Stimulated activated naive B cell treated with anti-CD40 and anti-IgM and Interleukin-4, amounts not matched to agents 10 μg/mL and 1 μg/mL and 100 μg/mL, for 72 hours (primary cell): Measurements from ENCODE around the gene KRTAP12-4.
"Not testable (repeated sequence)": the region's sequence is repeated elsewhere in the genome, so short reads cannot be mapped to it uniquely, and the experiment has no call there.

Experiments
- ATAC-seq, 2 donors: fragments of 150-1000 bp; cut with Tn5 transposase; replicated peaks; 2 replicates each; pipeline ENCODE4 v1.10.0; 2021; ENCODE audit warnings: moderate library complexity in 1 of 2
- DNase-seq: peaks from one replicate; pipeline ENCODE4 v3.0.0; 2021
- H3K27ac Mint-ChIP-seq: one replicate; pipeline ENCODE4 v1.8.0; 2022; ENCODE audit warnings: mild to moderate bottlenecking, mixed read lengths
- H3K27me3 Mint-ChIP-seq, 2 donors: one replicate each; pipeline ENCODE4 v1.8.0; 2022; ENCODE audit warnings: mixed read lengths in 2 of 2
- H3K36me3 Mint-ChIP-seq, 2 donors: one replicate each; pipeline ENCODE4 v1.8.0; 2022; ENCODE audit warnings: mixed read lengths in 2 of 2, mild to moderate bottlenecking in 1 of 2
- H3K4me1 Mint-ChIP-seq, 2 donors: one replicate each; pipeline ENCODE4 v1.8.0; 2022; ENCODE audit warnings: mixed read lengths in 2 of 2, mild to moderate bottlenecking in 1 of 2
- H3K4me3 Mint-ChIP-seq, 2 donors: one replicate each; pipeline ENCODE4 v1.8.0; 2022; ENCODE audit warnings: mild to moderate bottlenecking in 2 of 2, mixed read lengths in 2 of 2, moderate library complexity in 1 of 2
- H3K9me3 Mint-ChIP-seq, 2 donors: one replicate each; pipeline ENCODE4 v1.8.0; 2022; ENCODE audit warnings: mixed read lengths in 2 of 2, mild to moderate bottlenecking in 1 of 2

The KRTAP12-4 gene

DNA sequence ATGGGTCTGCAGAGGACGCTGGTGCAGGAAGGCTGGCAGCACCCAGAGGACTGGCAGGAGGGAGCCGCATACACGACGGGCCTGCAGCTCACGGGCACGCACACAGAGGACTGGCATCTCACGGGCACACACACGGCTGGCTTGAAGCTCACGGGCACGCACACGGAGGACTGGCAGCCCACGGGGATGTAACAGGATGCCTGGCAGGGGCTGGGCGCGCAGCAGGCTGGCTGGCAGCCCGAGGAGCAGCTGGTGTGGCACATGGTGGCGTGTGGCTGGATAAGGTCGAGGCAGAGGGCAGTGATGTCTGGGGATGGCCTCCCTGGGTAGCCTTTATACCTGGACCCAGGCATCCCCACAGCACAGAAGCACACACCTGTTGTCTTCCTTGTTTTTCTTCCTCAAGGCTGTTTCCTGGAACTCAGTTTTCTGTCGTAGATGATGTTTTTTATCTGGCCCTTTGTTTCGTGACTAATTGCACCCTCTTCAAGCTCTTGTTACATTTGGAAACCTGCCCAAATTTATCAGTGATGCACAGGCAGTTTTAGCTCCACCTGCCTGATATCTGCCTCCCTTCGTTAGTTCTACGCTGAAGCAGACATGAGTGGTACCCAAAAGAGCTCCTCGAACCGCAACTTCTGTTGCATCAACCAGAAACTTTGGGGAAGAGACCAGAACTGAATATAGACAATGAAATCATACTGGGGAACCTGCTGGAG lies 27.6 kb upstream of the KRTAP12-4 start, which contains the start of gene KRTAP12-1:
KRTAP12-1 (minus strand) TSS at position 303 of the 719 bp plus-strand sequence; CDS start at position 263, 40 bp downstream.
- Mint-ChIP-seq H3K9me3 (no peaks in the 10 kb centered on the region), H3K4me1 (peaks cover 0 to 2% of the 10 kb centered on the region in 2 donors), H3K36me3 (no peaks in the 10 kb centered on the region), H3K4me3 (no peak within 1 kb of the TSS), H3K27me3 (peaks cover 59 to 67% of the 10 kb centered on the region in 2 donors), H3K27ac (no peak within 1 kb of the TSS)
- DNase-seq (no peak), ATAC-seq (no peak)

DNA sequence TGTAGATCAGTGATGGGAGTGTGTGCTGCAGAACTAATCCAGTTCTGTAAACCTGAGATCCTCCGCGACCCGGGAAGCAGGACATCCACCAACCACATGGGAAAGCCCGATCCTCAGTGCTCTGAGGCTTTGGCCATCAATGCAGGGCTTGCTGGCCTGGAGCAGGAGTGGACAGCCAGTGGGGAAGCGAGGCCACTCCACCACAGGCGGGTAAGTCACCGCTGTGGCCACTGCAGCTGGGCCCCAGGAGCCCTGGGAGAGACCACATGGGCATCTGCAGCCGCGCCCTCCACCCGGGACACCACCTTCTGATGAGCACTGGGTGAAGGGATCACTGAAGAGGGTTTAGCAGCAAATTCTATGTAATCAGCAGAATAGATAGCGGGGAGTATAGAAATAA lies 26.7 kb upstream of the KRTAP12-4 start:
- Mint-ChIP-seq H3K27me3 (peaks cover 57 to 64% of the 10 kb centered on the region in 2 donors), H3K27ac (no peak overlapping the region), H3K4me1 (no peaks in the 10 kb centered on the region), H3K9me3 (no peaks in the 10 kb centered on the region), H3K36me3 (no peaks in the 10 kb centered on the region), H3K4me3 (no peak overlapping the region)
- DNase-seq, result no peak
- ATAC-seq, result no peak

DNA sequence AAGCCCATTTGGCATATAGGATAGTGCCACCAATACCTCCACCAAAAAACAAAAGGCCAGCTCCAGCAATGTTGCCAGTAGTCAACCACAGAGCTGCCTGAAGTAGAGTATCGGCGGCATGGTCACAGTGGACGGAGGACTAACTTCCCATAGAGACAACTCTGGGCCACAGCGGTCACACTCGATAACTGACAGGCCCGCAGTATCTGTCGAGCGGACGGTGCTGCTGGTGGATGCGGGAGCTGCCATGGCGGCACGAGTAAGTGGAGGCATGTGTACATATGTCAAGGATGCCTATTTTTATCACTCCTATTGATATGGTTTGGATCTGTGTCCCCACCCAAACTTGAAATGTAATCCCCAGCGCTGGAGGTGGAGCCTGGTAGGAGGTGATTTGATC lies 23.4 kb upstream of the KRTAP12-4 start:
- Mint-ChIP-seq H3K36me3 (no peaks in the 10 kb centered on the region), H3K4me3 (no peak overlapping the region), H3K4me1 (no peaks in the 10 kb centered on the region), H3K9me3 (peaks cover 4 to 9% of the 10 kb centered on the region in 2 donors), H3K27ac (no peak overlapping the region), H3K27me3 (peaks cover 48 to 49% of the 10 kb centered on the region in 2 donors)
- DNase-seq (no peak), ATAC-seq (no peak)

DNA sequence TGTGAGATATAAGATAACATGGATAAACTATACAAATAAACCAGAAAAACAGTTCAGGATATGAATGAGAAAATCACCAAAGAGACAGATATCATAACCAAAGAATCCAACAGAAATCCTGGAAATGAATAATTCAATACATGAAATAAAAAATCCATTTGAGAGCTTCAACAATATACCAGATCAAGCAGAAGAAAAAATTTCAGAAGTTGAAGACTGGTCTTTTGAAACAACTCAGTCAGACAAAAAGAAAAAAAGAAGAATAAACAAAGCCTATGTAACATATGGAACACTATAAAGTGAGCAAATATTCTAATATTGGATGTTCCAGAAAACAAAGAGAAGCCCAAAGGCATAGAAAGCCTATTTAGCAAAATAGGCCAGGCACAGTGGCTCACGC lies 17.5 kb upstream of the KRTAP12-4 start:
- no peak for ATAC-seq
- Mint-ChIP-seq H3K27ac (no peak overlapping the region), H3K4me3 (no peak overlapping the region), H3K4me1 (no peaks in the 10 kb centered on the region), H3K27me3 (peaks cover 23 to 29% of the 10 kb centered on the region in 2 donors), H3K9me3 (peaks cover 14 to 22% of the 10 kb centered on the region in 2 donors), H3K36me3 (peaks cover 0 to 1% of the 10 kb centered on the region in 2 donors)
- no peak for DNase-seq

DNA sequence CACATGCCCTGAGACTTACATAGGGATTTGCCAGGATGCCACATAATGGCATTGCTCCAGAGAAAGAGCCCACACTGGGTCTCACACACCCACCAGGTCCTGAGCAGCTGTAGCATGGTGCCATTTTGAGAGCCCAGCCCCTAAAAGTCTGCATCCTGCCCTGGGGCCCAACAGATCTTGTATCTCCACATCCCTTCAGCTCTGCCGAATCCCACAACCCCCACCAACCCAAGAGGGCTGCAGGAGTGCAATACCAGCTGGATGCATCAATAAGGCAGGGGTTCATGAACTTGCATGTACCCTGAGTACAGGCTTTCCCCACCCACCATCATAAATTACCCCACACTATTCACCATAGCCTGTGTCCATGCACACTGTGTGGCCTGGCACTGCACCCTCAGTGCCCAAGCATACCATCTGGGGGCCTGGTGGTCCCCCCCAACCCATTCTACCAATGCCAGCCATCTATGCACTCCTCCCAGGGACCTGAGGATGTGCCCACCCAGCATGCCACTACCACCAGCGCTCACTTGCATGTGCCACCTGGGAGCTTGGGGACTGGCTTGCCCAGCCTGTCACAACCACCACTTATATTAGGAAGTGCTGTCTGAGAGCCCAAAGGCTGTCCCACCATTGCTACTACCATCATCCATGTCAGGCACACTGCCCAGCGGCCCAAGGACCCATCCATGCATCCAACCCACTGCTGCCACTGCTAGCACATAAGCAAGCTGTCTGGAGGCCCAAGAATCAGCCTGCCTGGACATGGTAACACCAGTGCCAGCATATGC lies 16.4 kb upstream of the KRTAP12-4 start:
- ATAC-seq (no peak), DNase-seq (no peak)
- H3K9me3 Mint-ChIP-seq, result peaks cover 14 to 22% of the 10 kb centered on the region in 2 donors
- H3K4me3 Mint-ChIP-seq, result no peak overlapping the region
- peaks cover 0 to 1% of the 10 kb centered on the region in 2 donors for H3K36me3 Mint-ChIP-seq
- H3K27me3 Mint-ChIP-seq, result peaks cover 27 to 30% of the 10 kb centered on the region in 2 donors
- no peak overlapping the region for H3K27ac Mint-ChIP-seq
- no peaks in the 10 kb centered on the region for H3K4me1 Mint-ChIP-seq

DNA sequence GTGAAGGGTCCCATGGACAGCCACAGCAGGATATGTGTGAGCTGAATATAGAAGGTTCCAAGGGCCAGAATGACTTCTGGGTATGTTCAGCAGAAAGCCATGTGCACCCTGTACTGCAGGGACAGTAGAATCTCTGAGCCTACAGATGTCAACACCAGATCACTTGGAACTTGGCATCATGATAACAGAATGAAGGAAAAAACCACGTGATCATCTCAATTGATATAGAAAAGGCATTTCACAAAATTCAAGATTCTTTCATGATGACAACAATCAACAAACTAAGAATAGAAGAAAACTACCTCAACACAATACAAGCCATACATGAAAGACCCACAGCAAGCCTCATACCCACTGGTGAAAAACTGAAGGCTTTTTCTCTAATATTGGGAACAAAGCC lies 13.2 kb upstream of the KRTAP12-4 start:
- ATAC-seq (no peak), DNase-seq (no peak)
- Mint-ChIP-seq H3K9me3 (peaks cover 10 to 12% of the 10 kb centered on the region in 2 donors), H3K27ac (no peak overlapping the region), H3K4me3 (no peak overlapping the region), H3K27me3 (peaks cover 28 to 36% of the 10 kb centered on the region in 2 donors), H3K36me3 (peaks cover 0 to 1% of the 10 kb centered on the region in 2 donors), H3K4me1 (no peaks in the 10 kb centered on the region)

DNA sequence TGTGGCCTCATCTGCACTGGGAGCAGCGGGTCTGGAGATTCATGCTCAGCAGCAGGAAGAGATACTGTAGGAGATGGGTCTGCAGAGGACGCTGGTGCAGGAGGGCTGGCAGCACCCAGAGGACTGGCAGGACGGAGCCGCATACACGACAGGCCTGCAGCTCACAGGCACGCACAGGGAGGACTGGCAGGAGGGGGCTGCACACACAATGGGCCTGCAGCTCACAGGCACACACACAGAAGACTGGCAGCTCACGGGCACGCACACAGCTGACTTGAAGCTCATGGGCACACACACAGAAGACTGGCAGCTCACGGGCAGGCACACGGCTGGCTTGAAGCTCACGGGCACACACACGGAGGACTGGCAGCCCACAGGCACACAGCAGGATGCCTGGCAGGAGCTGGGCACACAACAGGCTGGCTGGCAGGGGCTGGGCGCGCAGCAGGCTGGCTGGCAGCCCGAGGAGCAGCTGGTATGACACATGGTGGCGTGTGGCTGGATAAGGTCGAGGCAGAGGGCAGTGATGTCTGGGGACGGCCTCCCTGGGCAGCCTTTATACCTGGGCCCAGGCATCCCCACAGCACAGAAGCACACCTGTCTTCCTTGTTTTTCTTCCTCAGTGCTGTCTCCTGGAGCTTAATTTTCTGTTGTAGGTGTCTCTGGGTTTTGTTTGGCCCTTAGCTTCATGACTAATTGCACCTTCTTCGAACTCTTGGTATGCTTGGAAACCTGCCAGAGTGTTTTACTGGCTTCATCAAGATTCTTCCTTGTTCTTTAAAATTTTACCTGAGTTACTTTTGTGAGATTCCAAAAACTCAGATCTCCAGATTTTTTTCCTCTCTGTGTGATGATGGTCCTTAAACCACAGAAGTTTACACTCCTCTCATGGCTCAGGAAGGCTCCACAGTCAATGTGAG lies 12.2 kb upstream of the KRTAP12-4 start, which contains the start of gene KRTAP12-2:
KRTAP12-2 (minus strand) TSS at position 527 of the 920 bp plus-strand sequence; CDS start at position 486, 41 bp downstream.
- H3K27me3 Mint-ChIP-seq, result peaks cover 37 to 41% of the 10 kb centered on the region in 2 donors
- ATAC-seq, result no peak
- H3K36me3 Mint-ChIP-seq, result peaks cover 1 to 3% of the 10 kb centered on the region in 2 donors
- peaks cover 9 to 12% of the 10 kb centered on the region in 2 donors for H3K9me3 Mint-ChIP-seq
- H3K4me3 Mint-ChIP-seq, result no peak within 1 kb of the TSS
- H3K27ac Mint-ChIP-seq, result no peak within 1 kb of the TSS
- H3K4me1 Mint-ChIP-seq, result no peaks in the 10 kb centered on the region
- DNase-seq, result no peak

DNA sequence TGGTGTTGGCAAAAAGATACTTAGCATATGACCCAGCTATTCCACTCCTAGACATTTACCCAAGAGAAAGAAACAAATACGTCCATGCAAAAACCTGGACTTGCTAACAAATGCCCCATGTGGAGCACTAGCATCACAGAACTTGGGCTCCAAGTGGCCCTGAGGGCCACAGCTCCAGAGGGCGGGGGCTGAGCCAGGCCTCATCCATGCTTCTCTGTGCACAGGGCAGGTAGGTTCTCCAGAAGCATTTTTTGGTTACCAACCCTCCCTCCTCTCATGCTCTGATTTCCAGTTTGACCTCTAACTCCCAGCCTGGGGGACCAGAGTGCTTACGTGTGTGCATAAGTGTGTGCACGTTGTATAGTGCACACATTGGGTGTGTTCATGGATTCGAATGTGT lies 10.2 kb upstream of the KRTAP12-4 start:
- ATAC-seq, result no peak
- DNase-seq, result no peak
- H3K4me1 Mint-ChIP-seq, result no peaks in the 10 kb centered on the region
- H3K27ac Mint-ChIP-seq, result no peak overlapping the region
- peaks cover 44 to 49% of the 10 kb centered on the region in 2 donors for H3K27me3 Mint-ChIP-seq
- H3K4me3 Mint-ChIP-seq, result no peak overlapping the region
- H3K36me3 Mint-ChIP-seq, result peaks cover 0 to 3% of the 10 kb centered on the region in 2 donors
- peaks cover 0 to 7% of the 10 kb centered on the region in 2 donors for H3K9me3 Mint-ChIP-seq

DNA sequence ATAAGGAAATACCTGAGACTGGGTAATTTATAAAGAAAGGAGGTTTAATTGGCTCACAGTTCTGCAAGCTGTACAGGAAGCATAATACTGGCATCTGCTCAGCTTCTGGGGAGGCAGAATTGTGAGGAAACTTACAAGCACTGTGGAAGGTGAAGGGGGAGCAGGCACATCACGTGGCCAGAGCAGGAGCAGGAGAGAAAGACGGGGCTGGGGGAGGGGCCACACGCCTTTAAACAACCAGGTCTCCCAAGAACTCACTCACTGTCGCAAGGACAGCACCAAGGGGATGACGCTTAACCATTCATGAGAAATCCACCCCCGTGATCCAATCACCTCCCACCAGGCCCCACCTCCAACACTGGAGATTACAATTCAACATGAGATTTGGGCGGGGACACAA lies 7.1 kb upstream of the KRTAP12-4 start:
- not testable (repeated sequence) for H3K4me1 Mint-ChIP-seq, H3K36me3 Mint-ChIP-seq, ATAC-seq, DNase-seq, H3K4me3 Mint-ChIP-seq, H3K27ac Mint-ChIP-seq
- Mint-ChIP-seq H3K27me3 (peaks cover 58 to 65% of the 10 kb centered on the region in 2 donors), H3K9me3 (peaks cover 11 to 22% of the 10 kb centered on the region in 2 donors)

DNA sequence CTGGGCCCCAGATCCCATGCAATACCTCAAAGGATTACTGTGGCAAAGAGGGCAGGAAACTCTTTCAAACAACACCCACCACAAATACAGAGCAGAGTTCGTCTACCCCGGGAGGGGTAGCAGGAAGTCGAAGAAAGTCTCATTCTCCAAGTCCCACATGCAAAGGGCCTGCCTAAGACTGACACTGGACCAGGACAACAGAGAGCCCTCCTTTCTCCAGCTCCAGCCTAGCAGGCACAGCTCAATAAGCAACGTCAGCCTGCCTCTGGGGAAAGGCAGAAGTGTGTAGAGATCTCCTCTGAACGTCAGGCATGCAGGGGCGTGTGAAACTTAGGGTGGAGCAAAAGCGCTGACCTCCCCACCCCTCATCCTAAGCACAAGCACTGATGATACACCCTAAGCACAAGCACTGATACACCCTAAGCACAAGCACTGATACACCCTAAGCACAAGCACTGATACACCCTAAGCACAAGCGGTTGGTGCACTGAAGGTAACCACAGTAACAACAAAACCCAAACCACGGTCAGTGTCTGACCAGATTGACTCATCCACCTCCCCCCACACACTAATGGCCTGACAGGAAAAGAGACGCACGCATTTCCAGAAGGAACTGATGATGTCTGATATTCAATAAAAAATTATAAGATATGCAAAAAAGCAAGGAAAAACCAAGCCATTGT lies 4.6 kb upstream of the KRTAP12-4 start:
- H3K36me3 Mint-ChIP-seq, result peaks cover 0 to 8% of the 10 kb centered on the region in 2 donors
- H3K27ac Mint-ChIP-seq, result no peak overlapping the region
- peaks cover 18 to 21% of the 10 kb centered on the region in 2 donors for H3K9me3 Mint-ChIP-seq
- DNase-seq, result no peak
- H3K4me1 Mint-ChIP-seq, result no peaks in the 10 kb centered on the region
- H3K4me3 Mint-ChIP-seq, result no peak overlapping the region
- ATAC-seq, result no peak
- H3K27me3 Mint-ChIP-seq, result peaks cover 46 to 50% of the 10 kb centered on the region in 2 donors

DNA sequence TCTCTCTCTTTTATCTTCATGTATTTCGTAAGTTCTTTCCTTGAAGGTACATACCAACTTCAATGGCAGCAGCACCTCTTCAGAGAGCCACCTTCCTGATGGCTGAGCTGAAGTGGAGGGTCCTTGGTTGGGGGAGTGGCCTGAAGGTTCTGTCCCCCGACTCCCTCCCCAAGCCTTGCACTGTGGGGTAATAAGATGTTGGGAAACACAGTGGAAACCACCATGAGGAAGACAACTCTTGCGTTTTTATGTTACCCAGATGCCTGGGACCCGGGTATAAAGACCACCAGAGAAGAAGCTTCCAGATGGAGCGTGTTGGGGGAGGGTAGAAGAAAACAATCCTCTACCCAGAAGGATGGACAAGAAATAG lies 4.1 kb upstream of the KRTAP12-4 start:
- DNase-seq, result no peak
- Mint-ChIP-seq H3K4me1 (no peaks in the 10 kb centered on the region), H3K27ac (no peak overlapping the region), H3K9me3 (peaks cover 18 to 21% of the 10 kb centered on the region in 2 donors), H3K36me3 (peaks cover 0 to 8% of the 10 kb centered on the region in 2 donors), H3K27me3 (peaks cover 46 to 54% of the 10 kb centered on the region in 2 donors), H3K4me3 (no peak overlapping the region)
- no peak for ATAC-seq

DNA sequence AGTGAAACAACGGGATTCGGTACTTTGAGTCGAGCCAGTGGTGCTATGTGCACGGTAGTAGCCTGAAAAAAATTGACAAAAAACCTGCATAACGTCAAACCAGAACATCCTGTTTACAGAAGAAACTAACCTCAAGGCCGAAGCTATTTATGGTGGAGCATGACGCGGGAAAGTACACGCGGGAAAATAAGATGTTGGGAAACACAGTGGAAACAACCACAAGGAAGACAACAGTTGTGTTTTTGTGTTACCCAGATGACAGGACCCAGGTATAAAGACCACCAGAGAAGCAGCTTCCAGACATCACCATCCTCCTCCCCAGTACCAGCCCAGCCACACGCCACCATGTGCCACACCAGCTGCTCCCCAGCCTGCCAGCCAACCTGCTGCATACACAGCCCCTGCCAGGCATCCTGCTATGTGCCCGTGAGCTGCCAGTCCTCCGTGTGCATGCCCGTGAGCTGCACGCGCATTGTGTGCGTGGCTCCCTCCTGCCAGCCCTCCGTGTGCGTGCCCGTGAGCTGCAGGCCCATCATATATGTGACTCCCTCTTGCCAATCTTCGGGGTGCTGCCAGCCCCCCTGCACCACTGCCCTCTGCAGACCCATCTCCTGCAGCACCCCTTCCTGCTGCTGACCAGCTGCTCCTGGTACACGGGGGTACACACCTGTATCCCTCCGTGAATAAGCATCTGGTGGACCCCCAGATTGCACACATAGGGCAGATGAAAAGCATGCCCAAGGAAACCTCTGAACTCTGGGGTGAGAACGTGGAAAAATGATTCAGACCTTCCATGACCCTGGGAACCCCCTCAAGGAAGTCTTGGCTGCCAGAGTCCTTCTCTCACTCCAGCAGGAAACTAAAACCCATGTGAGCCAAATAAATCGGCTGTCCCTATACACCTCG lies 3.4 kb upstream of the KRTAP12-4 start, which contains the start of gene KRTAP12-3:
KRTAP12-3 (plus strand) TSS at position 298 of the 906 bp plus-strand sequence; CDS start at position 346, 48 bp downstream.
- peaks cover 46 to 54% of the 10 kb centered on the region in 2 donors for H3K27me3 Mint-ChIP-seq
- no peak within 1 kb of the TSS for H3K4me3 Mint-ChIP-seq
- DNase-seq (no peak), ATAC-seq (no peak)
- no peaks in the 10 kb centered on the region for H3K4me1 Mint-ChIP-seq
- peaks cover 0 to 8% of the 10 kb centered on the region in 2 donors for H3K36me3 Mint-ChIP-seq
- peaks cover 18 to 21% of the 10 kb centered on the region in 2 donors for H3K9me3 Mint-ChIP-seq
- H3K27ac Mint-ChIP-seq, result no peak within 1 kb of the TSS
